Retinal pigment epithelial cell (primary cell): ENCODE results near the gene ARHGEF18.

Experiments
- DNase-seq: peaks from one replicate; pipeline ENCODE4 v3.0.0-alpha.2; 2010; ENCODE audit warnings: low read depth
- H3K4me3 ChIP-seq: 2 replicates; pipeline ENCODE4 v1.5.1; 2011; ENCODE audit warnings: mild to moderate bottlenecking, low read length, control low read depth, moderate library complexity
- CTCF ChIP-seq: conservative IDR thresholded peaks from 2 replicates; pipeline ENCODE4 v1.5.1; 2011; ENCODE audit warnings: low read depth, low read length, control low read depth, inconsistent platforms

ARHGEF18 gene

GRCh38 chr19:7395360-7396066 is 46.8 kb downstream of the ARHGEF18 start:
- H3K4me3 ChIP-seq, result peak overlapping the region; percentile 73
- DNase-seq, result no peak
- no peak for TF ChIP-seq CTCF

GRCh38 chr19:7397687-7398086 is 49.0 kb downstream of the ARHGEF18 start:
- peak; percentile 84 for DNase-seq
- TF ChIP-seq CTCF, result no peak
- H3K4me3 ChIP-seq, result no peak overlapping the region
